GM23248 (cell line): ENCODE measurements around the gene DIP2C. TPM values are rescaled to one million over a fixed set of nuclear protein-coding genes. Genes with fewer than 3 reads are reported as not detected.

ENCODE experiments used
- DNase-seq: peaks from one replicate; pipeline ENCODE4 v3.0.0-alpha.2; 2015
- H2AFZ ChIP-seq: fragments of 200-600 bp; sonication (generic); 2 replicates; pipeline ENCODE4 v1.6.1; 2016; ENCODE audit warnings: antibody characterized with exemption
- H3F3A ChIP-seq: fragments of 200-600 bp; sonication (generic); 2 replicates; pipeline ENCODE4 v1.6.1; 2016; ENCODE audit warnings: mild to moderate bottlenecking, antibody characterized with exemption, mixed run types; ENCODE audit not compliant: insufficient read depth
- H3K27ac ChIP-seq: fragments of 200-600 bp; sonication (generic); 2 replicates; pipeline ENCODE4 v1.5.1; 2016; ENCODE audit warnings: mild to moderate bottlenecking
- H3K27me3 ChIP-seq: fragments of 200-600 bp; sonication (generic); replicated peaks from 2 replicates; pipeline ENCODE4 v1.6.1; 2016; ENCODE audit warnings: mild to moderate bottlenecking; ENCODE audit not compliant: insufficient read depth
- H3K36me3 ChIP-seq: fragments of 200-600 bp; sonication (generic); 2 replicates; pipeline ENCODE4 v1.6.1; 2016; ENCODE audit warnings: low read depth, mild to moderate bottlenecking
- H3K4me1 ChIP-seq: fragments of 200-600 bp; sonication (generic); 2 replicates; pipeline ENCODE4 v1.6.1; 2016; ENCODE audit warnings: mild to moderate bottlenecking; ENCODE audit not compliant: insufficient read depth
- H3K4me2 ChIP-seq: fragments of 200-600 bp; sonication (generic); one replicate; pipeline ENCODE4 v1.6.1; 2016; ENCODE audit warnings: mild to moderate bottlenecking; ENCODE audit not compliant: unreplicated experiment
- H3K4me3 ChIP-seq: fragments of 200-600 bp; sonication (generic); 2 replicates; pipeline ENCODE4 v1.5.1; 2016; ENCODE audit warnings: mild to moderate bottlenecking
- H3K79me2 ChIP-seq: fragments of 200-600 bp; sonication (generic); 2 replicates; pipeline ENCODE4 v1.6.1; 2016; ENCODE audit warnings: mild to moderate bottlenecking; ENCODE audit not compliant: insufficient read depth
- H3K9ac ChIP-seq: fragments of 200-600 bp; sonication (generic); 2 replicates; pipeline ENCODE4 v1.6.1; 2016; ENCODE audit warnings: mild to moderate bottlenecking
- H3K9me2 ChIP-seq: fragments of 200-600 bp; sonication (generic); 2 replicates; pipeline ENCODE4 v1.6.1; 2016; ENCODE audit warnings: mixed run types, mild to moderate bottlenecking, moderate library complexity; ENCODE audit not compliant: insufficient read depth
- H3K9me3 ChIP-seq: fragments of 200-600 bp; sonication (generic); one replicate; pipeline ENCODE4 v1.6.1; 2017; ENCODE audit warnings: low read depth
- H4K20me1 ChIP-seq: fragments of 200-600 bp; sonication (generic); 2 replicates; pipeline ENCODE4 v1.6.0; 2016; ENCODE audit not compliant: insufficient read depth
- EZH2 ChIP-seq: fragments of 200-600 bp; sonication (generic); IDR thresholded peaks from 2 replicates; pipeline ENCODE4 v1.6.1; 2018; ENCODE audit warnings: antibody characterized with exemption, mild to moderate bottlenecking; ENCODE audit not compliant: insufficient read depth, poor library complexity, severe bottlenecking
- EZH2phosphoT487 ChIP-seq: fragments of 200-600 bp; sonication (generic); IDR thresholded peaks from 2 replicates; pipeline ENCODE4 v1.6.1; 2018; ENCODE audit warnings: antibody characterized with exemption, moderate library complexity, mild to moderate bottlenecking, low read depth; ENCODE audit not compliant: insufficient read depth
- WGBS, 2 experiments: methylation state at CpG; one replicate each; pipeline ENCODE4 v1.1.6; 2015 to 2017; ENCODE audit warnings: low lambda C conversion rate in 2 of 2, low coverage in 1 of 2; ENCODE audit errors: missing lambda C conversion rate in 2 of 2; 5-methylcytosine and 5-hydroxymethylcytosine counted together
- in situ Hi-C: fragments of 300-500 bp; cut with MboI; formaldehyde crosslinking; loops from 2 replicates; pipeline ENCODE4 v1.15.0; 2020
- polyA plus RNA-seq: library from polyadenylated mRNA; unstranded; fragments of >200 nt; fragmentation: Nextera tagmentation; extraction: Ambion mirVana; gene quantifications from 2 replicates; pipeline ENCODE4 v1.2.1, GENCODE V29; 2016
- total RNA-seq: library from RNA; depleted of rRNA; stranded (reverse); fragments of >200 nt; shearing (Covaris generic); gene quantifications from 2 replicates; pipeline ENCODE4 v1.2.3, GENCODE V29; 2014

The DIP2C gene
- total and polyA plus RNA-seq, 2 experiments from 2014 or later, result 12.0 to 13.1 TPM

- TF ChIP-seq EZH2 (no peak), EZH2phosphoT487 (no peak)
- H3K9me2 ChIP-seq, result no peaks in the 10 kb centered on the region
- no peak overlapping the region for H3K27ac ChIP-seq
- no peaks in the 10 kb centered on the region for H3K36me3 ChIP-seq
- H3K9ac ChIP-seq, result no peak overlapping the region
- H3K4me3 ChIP-seq, result no peak overlapping the region
- no peaks in the 10 kb centered on the region for H4K20me1 ChIP-seq
- peaks cover 19% of the 10 kb centered on the region for H3K4me1 ChIP-seq
- no peaks in the 10 kb centered on the region for H3K27me3 ChIP-seq
- no peak for DNase-seq
- no peak overlapping the region for H3K4me2 ChIP-seq
- H3F3A ChIP-seq, result peaks cover 4% of the 10 kb centered on the region; the same call in 1 of the 2 replicates
- H3K9me3 ChIP-seq, result no peaks in the 10 kb centered on the region
- no peak overlapping the region for H2AFZ ChIP-seq
- WGBS, 2 experiments, result 92 to 93% methylated on average over 12 of the region's 12 CpGs
- in situ Hi-C loops, result no loop called here
- H3K79me2 ChIP-seq, result peaks cover 96% of the 10 kb centered on the region
Measured at GRCh38 chr10:620971-621370, 68.5 kb downstream of the DIP2C start.

GRCh38 chr10:620417-620816 is 69.1 kb downstream of the DIP2C start:
- Histone ChIP-seq H4K20me1 (no peaks in the 10 kb centered on the region), H3K79me2 (peaks cover 94% of the 10 kb centered on the region)

GRCh38 chr10:619710-620109 is 69.8 kb downstream of the DIP2C start:
- Histone ChIP-seq H3K79me2 (peaks cover 94% of the 10 kb centered on the region), H3K9me3 (no peaks in the 10 kb centered on the region), H3K4me1 (peaks cover 21% of the 10 kb centered on the region), H3F3A (peaks cover 8% of the 10 kb centered on the region; the same call in 1 of the 2 replicates), H4K20me1 (no peaks in the 10 kb centered on the region), H3K4me3 (no peak overlapping the region), H3K27me3 (no peaks in the 10 kb centered on the region), H3K9me2 (no peaks in the 10 kb centered on the region), H3K9ac (no peak overlapping the region), H3K36me3 (no peaks in the 10 kb centered on the region), H3K27ac (no peak overlapping the region), H2AFZ (no peak overlapping the region), H3K4me2 (no peak overlapping the region)
- WGBS, 2 experiments, result 94 to 95% methylated on average over 12 of the region's 12 CpGs
- in situ Hi-C loops, result no loop called here
- no peak for TF ChIP-seq EZH2
- no peak for DNase-seq

More at GRCh38 chr10:620417-620816, 69.1 kb downstream of the DIP2C start:
- no peaks in the 10 kb centered on the region for H3K27me3 ChIP-seq
- H3K9me3 ChIP-seq, result no peaks in the 10 kb centered on the region
- 91 to 92% methylated on average over 7 of the region's 7 CpGs for WGBS, 2 experiments
- no peak overlapping the region for H3K9ac ChIP-seq
- no peak for TF ChIP-seq EZH2
- no peak for TF ChIP-seq EZH2phosphoT487
- no peaks in the 10 kb centered on the region for H3K36me3 ChIP-seq
- peaks cover 5% of the 10 kb centered on the region; the same call in 1 of the 2 replicates for H3F3A ChIP-seq
- H3K4me2 ChIP-seq, result no peak overlapping the region
- peaks cover 19% of the 10 kb centered on the region for H3K4me1 ChIP-seq
- no peaks in the 10 kb centered on the region for H3K9me2 ChIP-seq
- no peak for DNase-seq
- in situ Hi-C loops, result no loop called here
- no peak overlapping the region for H3K4me3 ChIP-seq
- no peak overlapping the region for H2AFZ ChIP-seq
- no peak overlapping the region for H3K27ac ChIP-seq

- TF ChIP-seq EZH2phosphoT487 (no peak), EZH2 (no peak)
- H3K79me2 ChIP-seq, result peaks cover 94% of the 10 kb centered on the region
- H3K9me2 ChIP-seq, result no peaks in the 10 kb centered on the region
- in situ Hi-C loops, result no loop called here
- no peaks in the 10 kb centered on the region for H3K36me3 ChIP-seq
- no peak overlapping the region for H3K27ac ChIP-seq
- H3K27me3 ChIP-seq, result no peaks in the 10 kb centered on the region
- H3F3A ChIP-seq, result peaks cover 8% of the 10 kb centered on the region; the same call in 1 of the 2 replicates
- DNase-seq, result no peak
- H2AFZ ChIP-seq, result no peak overlapping the region
- H3K4me3 ChIP-seq, result no peak overlapping the region
- H3K4me1 ChIP-seq, result peaks cover 21% of the 10 kb centered on the region
- H3K9ac ChIP-seq, result no peak overlapping the region
- H4K20me1 ChIP-seq, result no peaks in the 10 kb centered on the region
- H3K9me3 ChIP-seq, result no peaks in the 10 kb centered on the region
- H3K4me2 ChIP-seq, result no peak overlapping the region
- WGBS, 2 experiments, result 59 to 62% methylated on average over 22 of the region's 22 CpGs
Measured at GRCh38 chr10:618229-618989, 71.1 kb downstream of the DIP2C start.
